T-cell (primary cell): Measurements from ENCODE around the gene MYO16. TPM values are rescaled to one million over a fixed set of nuclear protein-coding genes. Genes with fewer than 3 reads are reported as not detected.

Experiments
- ATAC-seq, 4 experiments: fragments of 200-7000 bp in 3 of 4; fragments of 150-1000 bp in 1 of 4; cut with Tn5 transposase; replicated peaks in 1 of 4; 1 replicate in 3 of 4; 2 replicates in 1 of 4; pipeline ENCODE4 v1.10.0; 2021; ENCODE audit warnings: moderate library complexity in 3 of 4, mild to moderate bottlenecking in 2 of 4, moderate number of reproducible peaks in 1 of 4
- CTCF ChIA-PET, 2 donors: fragments of 300-600 bp; sonication (Branson Sonifier 250); formaldehyde crosslinking; loops; one replicate each; lab custom pipeline; 2022; ENCODE audit warnings: antibody characterized with exemption in 2 of 2; lab: Charles Lee
- POLR2A ChIA-PET, 2 donors: fragments of 300-600 bp; sonication (Branson Sonifier 250); formaldehyde crosslinking; loops; one replicate each; lab custom pipeline; 2022; ENCODE audit warnings: antibody characterized with exemption in 2 of 2; lab: Charles Lee
- DNase-seq, 35 experiments: peaks; one replicate each; pipeline versions ENCODE4 v3.0.0 to v3.0.0-alpha.2; 2013 to 2023
- H3K27ac ChIP-seq: one replicate; pipeline ENCODE4 v1.5.1; 2013; ENCODE audit warnings: low read length
- H3K27me3 ChIP-seq, 2 experiments: replicated peaks in 1 of 2; 1 replicate in 1 of 2; 2 replicates in 1 of 2; pipeline versions ENCODE4 v1.6.1 to v1.7.0; 2013; ENCODE audit warnings: low read length in 1 of 2, mixed read lengths in 1 of 2; ENCODE audit not compliant: control insufficient read depth in 2 of 2, insufficient read depth in 2 of 2; ENCODE audit errors: extremely low read depth in 1 of 2
- H3K36me3 ChIP-seq, 2 donors: 1 replicate in 1 of 2; 2 replicates in 1 of 2; pipeline versions ENCODE4 v1.6.1 to v1.7.0; 2013; ENCODE audit warnings: low read length in 1 of 2; ENCODE audit not compliant: control insufficient read depth in 2 of 2, insufficient read depth in 1 of 2; ENCODE audit errors: extremely low read depth in 1 of 2
- H3K4me1 ChIP-seq, 2 experiments: 1 replicate in 1 of 2; 2 replicates in 1 of 2; pipeline versions ENCODE4 v1.6.1 to v1.7.0; 2013; ENCODE audit warnings: low read length in 2 of 2, mixed read lengths in 1 of 2; ENCODE audit not compliant: insufficient read depth in 2 of 2, control insufficient read depth in 1 of 2; ENCODE audit errors: extremely low read depth in 1 of 2
- H3K4me3 ChIP-seq, 2 donors: 1 replicate in 1 of 2; 2 replicates in 1 of 2; pipeline versions ENCODE4 v1.5.1 to v1.7.0; 2013; ENCODE audit warnings: mild to moderate bottlenecking in 2 of 2, low read length in 1 of 2, moderate library complexity in 1 of 2; ENCODE audit not compliant: control insufficient read depth in 1 of 2; ENCODE audit errors: extremely low read depth in 1 of 2
- H3K9me3 ChIP-seq: 2 replicates; pipeline ENCODE4 v1.7.0; 2013
- H3K27ac Mint-ChIP-seq, 2 donors: one replicate each; pipeline ENCODE4 v1.8.0; 2020 to 2021; ENCODE audit warnings: mild to moderate bottlenecking in 2 of 2, mixed read lengths in 2 of 2
- H3K27me3 Mint-ChIP-seq, 2 donors: one replicate each; pipeline ENCODE4 v1.8.0; 2021 to 2022; ENCODE audit warnings: mixed read lengths in 2 of 2
- H3K36me3 Mint-ChIP-seq: one replicate; pipeline ENCODE4 v1.8.0; 2021; ENCODE audit warnings: mixed read lengths
- H3K4me1 Mint-ChIP-seq, 3 donors: one replicate each; pipeline ENCODE4 v1.8.0; 2020 to 2022; ENCODE audit warnings: mixed read lengths in 3 of 3, mild to moderate bottlenecking in 1 of 3
- H3K4me3 Mint-ChIP-seq, 3 donors: one replicate each; pipeline ENCODE4 v1.8.0; 2020 to 2022; ENCODE audit warnings: mild to moderate bottlenecking in 3 of 3, mixed read lengths in 3 of 3, moderate library complexity in 3 of 3
- H3K9me3 Mint-ChIP-seq, 3 donors: one replicate each; pipeline ENCODE4 v1.8.0; 2020 to 2022; ENCODE audit warnings: mixed read lengths in 3 of 3
- WGBS: methylation state at CpG from one replicate; pipeline ENCODE4 v1.1.5; 2013; ENCODE audit warnings: missing lambda C conversion rate; ENCODE audit not compliant: insufficient coverage; 5-methylcytosine and 5-hydroxymethylcytosine counted together
- total RNA-seq, 35 experiments: library from RNA in 6 of 35; stranded (reverse) in 6 of 35; fragments of 120-200 nt in 1 of 35; gene quantifications; one replicate each; pipeline versions ENCODE4 v1.2.1 to v1.2.4 and lab custom pipeline; 2013 to 2026

The MYO16 gene
- total RNA-seq (1 to 10 TPM in 3 of 5 donors, under 1 TPM in 2; 0.20 to 2.0 (median 1.1) TPM), total RNA-seq (lab: John Stamatoyannopoulos, UW) (0 to 8.0 (median 0.52) reads per million in 29 experiments)
- total RNA-seq (2013) = 0.99 TPM

DNA sequence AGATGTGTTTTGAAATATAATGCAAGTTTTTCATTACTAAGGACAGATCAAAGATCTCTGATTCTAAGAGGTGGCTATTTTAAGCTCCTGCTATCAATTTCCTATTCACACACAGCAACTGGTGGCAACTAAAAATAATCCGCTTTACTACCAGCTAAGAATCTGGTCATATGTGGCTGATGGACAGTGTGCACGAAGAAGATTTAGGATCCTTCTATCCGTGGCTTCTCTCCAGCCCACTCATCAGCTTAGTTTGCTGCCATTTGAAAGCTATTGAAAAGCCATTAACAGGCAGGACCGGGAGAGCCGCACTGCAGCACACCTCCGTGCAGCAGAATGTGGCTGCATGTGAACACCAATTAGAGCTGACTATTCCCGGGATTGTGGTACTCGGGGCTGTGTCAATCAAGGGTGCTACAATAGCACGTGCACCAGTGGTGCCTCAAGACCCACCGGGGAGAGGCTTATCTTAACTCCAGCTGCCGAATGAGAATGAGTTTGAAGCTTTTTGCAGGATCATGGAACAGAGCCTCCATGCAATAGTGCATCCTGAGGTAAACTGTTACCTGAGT lies at the start of gene MYO16:
Gene MYO16 (plus strand): TSS at position 431 of the 572 bp plus-strand sequence. CDS start 234 bp downstream, outside the sequence.
- ATAC-seq = no peak
- H3K4me1 Mint-ChIP-seq = no peaks in the 10 kb centered on the region
- no peak within 1 kb of the TSS for H3K27ac ChIP-seq
- H3K36me3 Mint-ChIP-seq = no peaks in the 10 kb centered on the region
- peaks cover 0 to 15% of the 10 kb centered on the region in 2 donors for H3K27me3 Mint-ChIP-seq
- H3K9me3 Mint-ChIP-seq = peaks cover 0 to 8% (median 6%) of the 10 kb centered on the region in 3 donors
- 48% methylated on average over 9 of the region's 11 CpGs for WGBS
- H3K4me3 ChIP-seq = no peak within 1 kb of the TSS
- H3K9me3 ChIP-seq = no peaks in the 10 kb centered on the region
- H3K27ac Mint-ChIP-seq = no peak within 1 kb of the TSS
- no peaks in the 10 kb centered on the region for H3K27me3 ChIP-seq
- no peak within 1 kb of the TSS for H3K4me3 Mint-ChIP-seq
- DNase-seq = no peak
- ChIA-PET CTCF (no interaction called here), POLR2A (no interaction called here)
- no peaks in the 10 kb centered on the region for H3K4me1 ChIP-seq
- H3K36me3 ChIP-seq = no peaks in the 10 kb centered on the region

DNA sequence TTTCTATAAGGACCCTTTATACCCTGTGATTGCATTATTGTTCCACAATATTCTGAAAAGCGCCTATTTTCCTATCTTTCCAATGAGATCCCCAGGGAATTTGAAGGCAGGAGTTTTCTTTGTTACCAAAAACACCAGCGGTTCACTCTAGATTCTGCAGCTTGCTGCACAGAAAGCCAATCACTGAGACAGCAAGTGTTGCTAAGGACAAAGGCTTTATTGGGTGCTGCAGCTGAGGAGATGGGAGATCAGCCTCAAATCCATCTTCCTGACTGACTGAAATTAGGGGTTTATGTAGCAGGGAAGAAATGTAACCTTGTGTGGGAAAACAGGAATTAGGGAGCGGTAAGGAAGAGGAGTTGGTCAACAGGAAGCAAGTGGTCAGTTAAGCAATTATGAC lies 42.6 kb upstream of the MYO16 start:
- Histone ChIP-seq H3K27me3 (no peaks in the 10 kb centered on the region), H3K4me1 (no peaks in the 10 kb centered on the region), H3K9me3 (no peaks in the 10 kb centered on the region), H3K27ac (no peak overlapping the region), H3K36me3 (no peaks in the 10 kb centered on the region), H3K4me3 (no peak overlapping the region)
- 90% methylated on average over 1 of the region's 3 CpGs for WGBS
- Mint-ChIP-seq H3K4me3 (no peak overlapping the region), H3K27ac (no peak overlapping the region), H3K27me3 (peaks cover 10 to 26% of the 10 kb centered on the region in 2 donors), H3K36me3 (no peaks in the 10 kb centered on the region), H3K9me3 (peaks cover 4 to 15% (median 7%) of the 10 kb centered on the region in 3 donors), H3K4me1 (no peaks in the 10 kb centered on the region)
- DNase-seq (no peak), ATAC-seq (no peak)
- CTCF ChIA-PET = no interaction called here
- POLR2A ChIA-PET = no interaction called here

- H3K9me3 Mint-ChIP-seq = peaks cover 0 to 15% (median 7%) of the 10 kb centered on the region in 3 donors
- H3K36me3 ChIP-seq = no peaks in the 10 kb centered on the region
- no peaks in the 10 kb centered on the region for H3K9me3 ChIP-seq
- H3K27ac Mint-ChIP-seq = no peak overlapping the region
- ATAC-seq (no peak), DNase-seq (no peak)
- 83% methylated on average over 2 of the region's 3 CpGs for WGBS
- CTCF ChIA-PET = no interaction called here
- no peaks in the 10 kb centered on the region for H3K27me3 ChIP-seq
- H3K4me3 Mint-ChIP-seq = no peak overlapping the region
- no peak overlapping the region for H3K27ac ChIP-seq
- no peaks in the 10 kb centered on the region for H3K36me3 Mint-ChIP-seq
- H3K27me3 Mint-ChIP-seq = peaks cover 8 to 15% of the 10 kb centered on the region in 2 donors
- H3K4me3 ChIP-seq = no peak overlapping the region
- H3K4me1 ChIP-seq = no peaks in the 10 kb centered on the region
- POLR2A ChIA-PET = no interaction called here
- no peaks in the 10 kb centered on the region for H3K4me1 Mint-ChIP-seq
Measured at GRCh38 chr13:108588516-108588915, 40.9 kb upstream of the MYO16 start.

- H3K9me3 ChIP-seq = no peaks in the 10 kb centered on the region
- Mint-ChIP-seq H3K27ac (no peak overlapping the region), H3K36me3 (no peaks in the 10 kb centered on the region), H3K4me3 (no peak overlapping the region), H3K4me1 (no peaks in the 10 kb centered on the region), H3K9me3 (no peaks in the 10 kb centered on the region), H3K27me3 (peaks cover 7 to 13% of the 10 kb centered on the region in 2 donors)
- CTCF ChIA-PET = no interaction called here
- H3K27me3 ChIP-seq = no peaks in the 10 kb centered on the region
- 14% methylated on average over 3 of the region's 3 CpGs for WGBS
- H3K36me3 ChIP-seq = no peaks in the 10 kb centered on the region
- H3K4me3 ChIP-seq = no peak overlapping the region
- DNase-seq (no peak), ATAC-seq (no peak)
- POLR2A ChIA-PET = no interaction called here
- no peaks in the 10 kb centered on the region for H3K4me1 ChIP-seq
- no peak overlapping the region for H3K27ac ChIP-seq
Measured at GRCh38 chr13:108594153-108594552, 35.3 kb upstream of the MYO16 start.

GRCh38 chr13:108595436-108596274 lies 33.8 kb upstream of the MYO16 start:
- WGBS = 33% methylated on average over 2 of the region's 13 CpGs
- no peak overlapping the region for H3K4me3 Mint-ChIP-seq
- Histone ChIP-seq H3K27me3 (no peaks in the 10 kb centered on the region), H3K4me3 (no peak overlapping the region), H3K36me3 (no peaks in the 10 kb centered on the region), H3K9me3 (no peaks in the 10 kb centered on the region), H3K27ac (no peak overlapping the region), H3K4me1 (no peaks in the 10 kb centered on the region)
- POLR2A ChIA-PET = interaction anchor here in 1 of 2 donors (0.7 kb wide), 1 partner anchor 1162 kb away, joined by 5 read pairs; no protein-coding TSS in a partner anchor
- H3K36me3 Mint-ChIP-seq = no peaks in the 10 kb centered on the region
- no peaks in the 10 kb centered on the region for H3K4me1 Mint-ChIP-seq
- no peak overlapping the region for H3K27ac Mint-ChIP-seq
- H3K9me3 Mint-ChIP-seq = no peaks in the 10 kb centered on the region
- CTCF ChIA-PET = interaction anchor here (0.6 kb wide), 2 partner anchors 15 to 486 kb away, joined by 5 to 8 read pairs; no protein-coding TSS in a partner anchor
- ATAC-seq = no peak
- H3K27me3 Mint-ChIP-seq = peaks cover 3 to 10% of the 10 kb centered on the region in 2 donors
- no peak for DNase-seq

DNA sequence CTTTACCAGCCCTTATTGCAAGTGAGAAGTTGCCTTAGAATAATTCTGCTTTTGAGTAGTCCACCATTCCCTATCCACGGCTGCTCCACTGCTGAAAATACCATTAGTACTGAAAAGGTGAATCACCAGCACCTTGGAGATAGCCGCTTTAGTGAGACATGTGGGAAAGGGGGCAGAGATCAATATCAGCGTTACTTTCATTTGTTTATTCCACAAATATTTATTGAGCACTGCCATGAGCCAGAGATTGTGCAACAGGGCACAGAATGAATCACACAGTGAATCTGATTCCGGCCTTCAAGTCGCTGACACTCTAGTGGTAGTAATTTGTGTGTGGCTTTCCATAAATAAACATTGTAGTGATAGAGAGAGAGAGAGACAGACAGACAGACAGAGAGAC lies 31.5 kb upstream of the MYO16 start:
- Mint-ChIP-seq H3K4me1 (no peaks in the 10 kb centered on the region), H3K4me3 (no peak overlapping the region), H3K27me3 (peaks cover 3 to 8% of the 10 kb centered on the region in 2 donors), H3K36me3 (peaks cover 3% of the 10 kb centered on the region), H3K9me3 (peaks cover 0 to 9% (median 2%) of the 10 kb centered on the region in 3 donors), H3K27ac (no peak overlapping the region)
- Histone ChIP-seq H3K4me1 (no peaks in the 10 kb centered on the region), H3K9me3 (no peaks in the 10 kb centered on the region), H3K4me3 (no peak overlapping the region), H3K27ac (no peak overlapping the region), H3K27me3 (no peaks in the 10 kb centered on the region), H3K36me3 (no peaks in the 10 kb centered on the region)
- ChIA-PET POLR2A (no interaction called here), CTCF (no interaction called here)
- ATAC-seq (no peak), DNase-seq (no peak)
- no CpG with 5 or more reads among the region's 5 CpGs for WGBS
